Lung (tissue), 12 donors: Measurements from ENCODE around the gene ENOX2. TPM values are rescaled to one million over a fixed set of nuclear protein-coding genes. Genes with fewer than 3 reads are reported as not detected.

ENCODE experiments used
- ATAC-seq: fragments of 200-7000 bp; cut with Tn5 transposase; one replicate; pipeline ENCODE4 v1.9.1; 2020; ENCODE audit warnings: moderate number of reproducible peaks; ENCODE audit not compliant: insufficient read depth, low FRiP score
- DNase-seq, 3 donors: peaks; one replicate each; pipeline ENCODE4 v3.0.0-alpha.2; 2013 to 2017
- H3K27ac ChIP-seq, 2 donors: one replicate each; pipeline ENCODE4 v1.5.1; 2013; ENCODE audit warnings: mild to moderate bottlenecking in 2 of 2, moderate library complexity in 2 of 2, control low read depth in 1 of 2, inconsistent platforms in 1 of 2, low read depth in 1 of 2, low read length in 1 of 2
- H3K27me3 ChIP-seq, 3 donors: one replicate each; pipeline ENCODE4 v1.5.1; 2013; ENCODE audit warnings: low read length in 2 of 3; ENCODE audit not compliant: control insufficient read depth in 3 of 3, insufficient read depth in 3 of 3
- H3K36me3 ChIP-seq, 4 donors: one replicate each; pipeline ENCODE4 v1.5.1; 2013; ENCODE audit warnings: low read length in 4 of 4, mild to moderate bottlenecking in 1 of 4, moderate library complexity in 1 of 4; ENCODE audit not compliant: control insufficient read depth in 4 of 4, insufficient read depth in 4 of 4
- H3K4me1 ChIP-seq, 5 donors: one replicate each; pipeline ENCODE4 v1.5.1; 2013; ENCODE audit warnings: low read length in 5 of 5, mild to moderate bottlenecking in 2 of 5, moderate library complexity in 1 of 5; ENCODE audit not compliant: control insufficient read depth in 5 of 5, insufficient read depth in 5 of 5
- H3K4me3 ChIP-seq: one replicate; pipeline ENCODE4 v1.5.1; 2013; ENCODE audit warnings: mild to moderate bottlenecking, control low read depth, moderate library complexity
- H3K9ac ChIP-seq, 2 donors: one replicate each; pipeline ENCODE4 v1.5.1; 2013; ENCODE audit warnings: low read length in 2 of 2, control low read depth in 1 of 2; ENCODE audit not compliant: insufficient read depth in 1 of 2
- H3K9me3 ChIP-seq, 4 donors: one replicate each; pipeline ENCODE4 v1.5.1; 2013; ENCODE audit warnings: low read length in 3 of 4, mild to moderate bottlenecking in 1 of 4, moderate library complexity in 1 of 4; ENCODE audit not compliant: control insufficient read depth in 4 of 4, insufficient read depth in 3 of 4
- WGBS, 2 donors: extraction: QIAGEN DNeasy Blood & Tissue Kit; methylation state at CpG; one replicate each; pipeline ENCODE4 v1.1.7; 2013; 5-methylcytosine and 5-hydroxymethylcytosine counted together
- polyA plus RNA-seq, 2 donors: library from polyadenylated mRNA; stranded (reverse); fragments of 200-250 nt; gene quantifications; one replicate each; pipeline ENCODE4 v1.2.1, GENCODE V29; 2013
- total RNA-seq, 2 donors: library from RNA; depleted of rRNA in 1 of 2; stranded (reverse); fragments of >200 nt in 1 of 2; gene quantifications; one replicate each; pipeline ENCODE4 v1.2.1, GENCODE V29; 2014 to 2021
- TF ChIP-seq, protein P1 (sequence below): IDR thresholded peaks from 2 replicates; pipeline ENCODE4 v1.5.1; 2012; ENCODE audit warnings: mild to moderate bottlenecking; ENCODE audit errors: control extremely low read depth, extremely low read depth
- donor health status: control.
- donor health status: control.
- donor health status: Bipolar disorder and iron deficiency.
- donor health status: healthy.
- donor health status: DM: yes; HTN: yes; CAD: no.

Gene ENOX2
- total and polyA plus RNA-seq, 4 donors, result 3.4 to 15.8 (median 10.8) TPM

DNA sequence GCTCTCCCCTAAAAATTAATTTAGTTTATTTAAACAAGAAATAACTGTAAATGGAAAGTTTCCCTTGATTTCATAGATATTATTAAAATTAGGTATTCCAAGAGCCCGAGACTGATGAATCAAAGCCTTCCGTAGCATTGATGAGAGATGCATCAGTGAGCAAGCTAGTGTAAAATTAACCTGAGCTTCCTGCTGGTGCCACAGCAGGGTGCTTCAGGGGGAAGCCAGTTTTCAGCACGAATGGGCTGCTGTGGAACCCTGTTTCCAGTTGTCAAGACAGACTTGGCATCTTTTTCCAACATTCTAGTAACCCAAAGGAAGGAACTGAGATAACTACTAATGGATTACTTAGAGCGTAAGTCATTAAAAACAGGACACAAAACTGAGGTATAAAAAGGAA lies 279.5 kb downstream of the ENOX2 start:
- DNase-seq, result no peak
- peaks cover 0 to 14% (median 0%) of the 10 kb centered on the region in 3 donors for H3K27me3 ChIP-seq
- H3K9ac ChIP-seq, result no peak overlapping the region
- TF ChIP-seq, protein P1, sequence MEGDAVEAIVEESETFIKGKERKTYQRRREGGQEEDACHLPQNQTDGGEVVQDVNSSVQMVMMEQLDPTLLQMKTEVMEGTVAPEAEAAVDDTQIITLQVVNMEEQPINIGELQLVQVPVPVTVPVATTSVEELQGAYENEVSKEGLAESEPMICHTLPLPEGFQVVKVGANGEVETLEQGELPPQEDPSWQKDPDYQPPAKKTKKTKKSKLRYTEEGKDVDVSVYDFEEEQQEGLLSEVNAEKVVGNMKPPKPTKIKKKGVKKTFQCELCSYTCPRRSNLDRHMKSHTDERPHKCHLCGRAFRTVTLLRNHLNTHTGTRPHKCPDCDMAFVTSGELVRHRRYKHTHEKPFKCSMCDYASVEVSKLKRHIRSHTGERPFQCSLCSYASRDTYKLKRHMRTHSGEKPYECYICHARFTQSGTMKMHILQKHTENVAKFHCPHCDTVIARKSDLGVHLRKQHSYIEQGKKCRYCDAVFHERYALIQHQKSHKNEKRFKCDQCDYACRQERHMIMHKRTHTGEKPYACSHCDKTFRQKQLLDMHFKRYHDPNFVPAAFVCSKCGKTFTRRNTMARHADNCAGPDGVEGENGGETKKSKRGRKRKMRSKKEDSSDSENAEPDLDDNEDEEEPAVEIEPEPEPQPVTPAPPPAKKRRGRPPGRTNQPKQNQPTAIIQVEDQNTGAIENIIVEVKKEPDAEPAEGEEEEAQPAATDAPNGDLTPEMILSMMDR, result no peak
- no peak overlapping the region for H3K4me3 ChIP-seq
- WGBS, 2 donors, result 76 to 88% methylated on average over 4 of the region's 4 CpGs
- no peaks in the 10 kb centered on the region for H3K4me1 ChIP-seq
- no peak for ATAC-seq
- no peak overlapping the region for H3K27ac ChIP-seq
- no peaks in the 10 kb centered on the region for H3K36me3 ChIP-seq
- H3K9me3 ChIP-seq, result no peaks in the 10 kb centered on the region

DNA sequence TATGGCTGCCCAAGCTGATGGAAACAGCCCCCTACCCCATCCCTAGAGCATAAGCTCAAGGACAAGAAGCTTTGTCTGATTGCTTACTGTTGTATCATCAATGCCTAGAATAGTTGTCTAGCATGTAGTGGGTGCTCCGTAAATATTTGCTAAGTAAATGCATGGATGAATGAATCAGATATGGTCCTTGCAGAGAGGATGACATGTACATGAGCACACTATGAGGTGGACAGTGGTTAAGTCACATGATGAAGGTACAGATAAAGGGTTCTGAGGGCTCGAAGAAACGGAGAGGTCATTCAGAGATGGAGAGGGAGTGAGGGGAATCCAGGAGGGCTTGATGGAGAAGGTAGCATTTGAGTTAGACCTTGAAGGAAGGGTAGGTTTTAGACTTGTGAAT lies 287.1 kb downstream of the ENOX2 start:
- H3K27ac ChIP-seq, result no peak overlapping the region
- DNase-seq (no peak), ATAC-seq (no peak)
- H3K9me3 ChIP-seq, result peaks cover 0 to 2% (median 0%) of the 10 kb centered on the region in 4 donors
- no peak overlapping the region for H3K4me3 ChIP-seq
- WGBS, 2 donors, result 81 to 88% methylated on average over 3 of the region's 3 CpGs
- TF ChIP-seq, protein P1, result no peak
- H3K27me3 ChIP-seq, result peaks cover 0 to 29% (median 0%) of the 10 kb centered on the region in 3 donors
- no peaks in the 10 kb centered on the region for H3K4me1 ChIP-seq
- H3K36me3 ChIP-seq, result no peaks in the 10 kb centered on the region
- no peak overlapping the region for H3K9ac ChIP-seq

DNA sequence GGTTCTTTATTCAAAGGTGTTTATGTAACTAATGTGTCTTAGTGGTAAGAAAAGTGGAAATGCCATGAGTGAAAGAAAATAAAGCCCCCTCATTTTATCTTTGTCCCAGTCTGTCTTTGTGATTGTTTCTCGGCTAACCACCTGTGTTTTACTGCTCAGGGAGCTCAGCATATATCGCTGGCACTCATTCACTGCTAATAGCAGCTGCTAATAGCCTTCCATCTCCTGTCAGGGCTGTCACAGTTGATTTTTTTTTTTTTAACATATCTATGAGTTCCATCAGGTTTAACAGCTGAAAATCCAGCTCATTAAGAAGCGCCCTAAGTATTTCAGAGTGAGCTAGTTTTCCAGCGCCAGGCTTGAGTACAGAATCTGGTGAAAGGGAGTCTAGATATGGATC lies 295.6 kb downstream of the ENOX2 start:
- no peak overlapping the region for H3K4me3 ChIP-seq
- no peak overlapping the region for H3K27ac ChIP-seq
- H3K27me3 ChIP-seq, result peaks cover 3 to 13% (median 9%) of the 10 kb centered on the region in 3 donors
- TF ChIP-seq, protein P1, result no peak
- no peak overlapping the region for H3K9ac ChIP-seq
- DNase-seq (no peak), ATAC-seq (no peak)
- WGBS, 2 donors, result 58 to 75% methylated on average over 4 of the region's 4 CpGs
- no peaks in the 10 kb centered on the region for H3K4me1 ChIP-seq
- H3K9me3 ChIP-seq, result no peaks in the 10 kb centered on the region
- no peaks in the 10 kb centered on the region for H3K36me3 ChIP-seq

DNA sequence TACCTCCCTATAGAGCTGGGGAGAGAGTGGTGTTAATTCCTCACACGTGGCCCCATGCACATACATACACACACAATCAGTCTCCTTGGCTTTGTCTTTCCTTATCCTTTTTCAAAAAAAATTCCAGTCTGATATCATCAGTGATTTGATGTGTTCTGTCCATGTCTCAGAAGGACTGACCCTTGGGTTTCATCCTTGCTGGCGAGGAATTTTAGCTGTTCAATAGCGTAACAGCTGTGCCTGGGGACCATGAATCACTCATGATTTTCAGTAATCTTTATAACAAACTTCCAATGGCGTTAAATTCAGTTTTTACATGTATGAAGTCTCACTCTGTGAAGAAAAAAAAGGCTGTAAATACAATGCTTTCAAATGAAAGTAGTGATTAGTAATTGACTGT lies 296.6 kb downstream of the ENOX2 start:
- no peaks in the 10 kb centered on the region for H3K36me3 ChIP-seq

More for the DNA sequence above, 296.6 kb downstream of the ENOX2 start:
- Histone ChIP-seq H3K27ac (no peak overlapping the region), H3K9me3 (no peaks in the 10 kb centered on the region), H3K4me3 (no peak overlapping the region), H3K9ac (no peak overlapping the region), H3K4me1 (no peaks in the 10 kb centered on the region), H3K27me3 (peaks cover 3 to 16% (median 9%) of the 10 kb centered on the region in 3 donors)
- ATAC-seq (no peak), DNase-seq (no peak)
- TF ChIP-seq, protein P1, result no peak
- 54 to 90% methylated on average over 4 of the region's 4 CpGs for WGBS, 2 donors
